ENCODE results near the gene PHACTR3. TPM values are rescaled to one million over a fixed set of nuclear protein-coding genes. Genes with fewer than 3 reads are reported as not detected.

The PHACTR3 gene
- total and polyA plus RNA-seq, 2 donors (not counting 3 experiments of a cell fraction or from before 2014, with no cell fraction given), result not detected

DNA sequence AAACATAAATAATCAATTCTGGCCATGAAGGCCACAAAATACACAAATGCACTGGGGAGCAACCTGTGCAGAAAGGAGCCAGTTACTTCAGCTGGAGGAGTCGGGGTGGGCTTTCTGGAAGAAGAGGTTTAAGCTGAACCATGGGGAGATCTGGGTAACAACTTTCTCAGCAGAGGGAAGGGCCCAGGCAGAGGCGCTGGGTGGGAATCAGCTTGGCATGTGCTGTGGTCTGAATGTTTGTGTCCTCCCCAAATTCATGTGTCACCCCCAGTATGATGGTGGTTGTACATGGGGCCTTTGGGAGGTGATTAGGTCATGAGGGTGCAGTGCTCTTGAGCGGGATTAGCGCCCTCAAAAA is 221.2 kb downstream of the PHACTR3 start:
- intact Hi-C loops (cut with micrococcal nuclease), result no loop called here
- FAIRE-seq (no peak), DNase-seq (ENCODE audit: low read depth, low spot score) (no peak)
- dilution Hi-C loops (cut with MboI; ENCODE audit: extremely low pct_ligation_motif_present, low sequenced_read_pairs), result no loop called here
- Histone ChIP-seq H2AFZ (ENCODE audit: low read depth, low read length) (no peak overlapping the region), H3K9ac (replicated peaks; ENCODE audit: extremely low read depth, insufficient read depth, low read length) (no peak overlapping the region), H3K36me3 (ENCODE audit: control insufficient read depth in 2 of 2, extremely low read depth in 1 of 2, insufficient read depth in 2 of 2, low read length in 2 of 2) (no peaks in the 10 kb centered on the region), H3K4me1 (ENCODE audit: control insufficient read depth, extremely low read depth, insufficient read depth, low read length) (no peaks in the 10 kb centered on the region), H3K27ac (ENCODE audit: insufficient read depth, low read depth, low read length) (no peak overlapping the region), H3K4me3 (replicated peaks in 1 of 3; ENCODE audit: insufficient read depth in 1 of 3, low read depth in 1 of 3, low read length in 3 of 3) (no peak overlapping the region), H3K9me1 (replicated peaks; ENCODE audit: control insufficient read depth, extremely low read depth, insufficient read depth, low read length) (no peaks in the 10 kb centered on the region), H4K20me1 (replicated peaks; ENCODE audit: control insufficient read depth, extremely low read depth, insufficient read depth, low read length) (no peaks in the 10 kb centered on the region), H3K9me3 (replicated peaks; ENCODE audit: control insufficient read depth, insufficient read depth, low read length) (no peaks in the 10 kb centered on the region), H3K27me3 (ENCODE audit: control insufficient read depth in 2 of 2, insufficient read depth in 2 of 2, low read length in 2 of 2) (no peaks in the 10 kb centered on the region), H3K4me2 (ENCODE audit: insufficient read depth, low read length) (no peak overlapping the region), H3K79me2 (ENCODE audit: control insufficient read depth, insufficient read depth, low read length) (no peaks in the 10 kb centered on the region)
- BruUV-seq (replicated peaks), result no TSS peak
- POLR2A ChIA-PET, result no interaction called here
- TF ChIP-seq JUN (IDR thresholded peaks at IDR 0.05; ENCODE audit: borderline replicate concordance, insufficient read depth, insufficient read length, low read depth) (no peak), POLR2A (IDR thresholded peaks at IDR 0.05; ENCODE audit: low read depth, low read length) (no peak), EZH2 (IDR thresholded peaks at IDR 0.05; ENCODE audit: borderline replicate concordance, low read depth, low read length, severe bottlenecking) (no peak), MYC (IDR thresholded peaks at IDR 0.05; ENCODE audit: low read depth, low read length) (no peak), POLR2AphosphoS5 (IDR thresholded peaks at IDR 0.05; ENCODE audit: insufficient read depth, low read depth, low read length) (no peak), FOS (IDR thresholded peaks at IDR 0.05; ENCODE audit: borderline replicate concordance, insufficient read depth, low read length) (no peak), GATA2 (IDR thresholded peaks at IDR 0.05; ENCODE audit: insufficient read depth, insufficient read length, low read depth, low read length) (no peak)
- TF ChIP-seq, protein P1, sequence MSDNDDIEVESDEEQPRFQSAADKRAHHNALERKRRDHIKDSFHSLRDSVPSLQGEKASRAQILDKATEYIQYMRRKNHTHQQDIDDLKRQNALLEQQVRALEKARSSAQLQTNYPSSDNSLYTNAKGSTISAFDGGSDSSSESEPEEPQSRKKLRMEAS (IDR thresholded peaks at IDR 0.05; ENCODE audit: insufficient read depth, insufficient read length), result no peak
- TF ChIP-seq, protein P2, sequence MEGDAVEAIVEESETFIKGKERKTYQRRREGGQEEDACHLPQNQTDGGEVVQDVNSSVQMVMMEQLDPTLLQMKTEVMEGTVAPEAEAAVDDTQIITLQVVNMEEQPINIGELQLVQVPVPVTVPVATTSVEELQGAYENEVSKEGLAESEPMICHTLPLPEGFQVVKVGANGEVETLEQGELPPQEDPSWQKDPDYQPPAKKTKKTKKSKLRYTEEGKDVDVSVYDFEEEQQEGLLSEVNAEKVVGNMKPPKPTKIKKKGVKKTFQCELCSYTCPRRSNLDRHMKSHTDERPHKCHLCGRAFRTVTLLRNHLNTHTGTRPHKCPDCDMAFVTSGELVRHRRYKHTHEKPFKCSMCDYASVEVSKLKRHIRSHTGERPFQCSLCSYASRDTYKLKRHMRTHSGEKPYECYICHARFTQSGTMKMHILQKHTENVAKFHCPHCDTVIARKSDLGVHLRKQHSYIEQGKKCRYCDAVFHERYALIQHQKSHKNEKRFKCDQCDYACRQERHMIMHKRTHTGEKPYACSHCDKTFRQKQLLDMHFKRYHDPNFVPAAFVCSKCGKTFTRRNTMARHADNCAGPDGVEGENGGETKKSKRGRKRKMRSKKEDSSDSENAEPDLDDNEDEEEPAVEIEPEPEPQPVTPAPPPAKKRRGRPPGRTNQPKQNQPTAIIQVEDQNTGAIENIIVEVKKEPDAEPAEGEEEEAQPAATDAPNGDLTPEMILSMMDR (IDR thresholded peaks at IDR 0.05; ENCODE audit: extremely low read depth in 1 of 2, insufficient read depth in 1 of 2, low read depth in 1 of 2, low read length in 2 of 2), result no peak
- CTCF ChIA-PET, result no interaction called here
